GM12892 (cell line): ENCODE measurements around the gene C12orf76.

Experiments used
- POLR2A ChIP-seq: IDR thresholded peaks from 2 replicates; pipeline ENCODE4 v1.6.1; 2011; ENCODE audit warnings: low read depth, low read length, control low read depth
- POLR2AphosphoS5 ChIP-seq: IDR thresholded peaks from 2 replicates; pipeline ENCODE4 v1.6.1; 2011; ENCODE audit warnings: low read depth, low read length, control low read depth

- TF ChIP-seq POLR2A (no peak), POLR2AphosphoS5 (no peak)
Measured at GRCh38 chr12:110020956-110021355, 27.4 kb downstream of the C12orf76 start.
